ENCODE data around the gene DLG1.

The DLG1 gene

GRCh38 chr3:197008436-197009209 is 289.8 kb downstream of the DLG1 start:
- DNase-seq = no peak

GRCh38 chr3:197007953-197008352 is 290.5 kb downstream of the DLG1 start:
- no peak for DNase-seq

GRCh38 chr3:197007296-197007940 is 291.0 kb downstream of the DLG1 start:
- DNase-seq = no peak

GRCh38 chr3:197006860-197007259 is 291.6 kb downstream of the DLG1 start:
- no peak for DNase-seq

- DNase-seq = no peak
Measured at GRCh38 chr3:197006446-197006845, 292.0 kb downstream of the DLG1 start.

GRCh38 chr3:197003461-197004385 is 294.7 kb downstream of the DLG1 start:
- peak; percentile 40 for DNase-seq

- DNase-seq = peak; percentile 66
Measured at GRCh38 chr3:197002701-197003454, 295.5 kb downstream of the DLG1 start.

GRCh38 chr3:197001972-197002700 is 296.3 kb downstream of the DLG1 start:
- no peak for DNase-seq

- no peak for DNase-seq
Measured at GRCh38 chr3:197001106-197001971, 297.1 kb downstream of the DLG1 start.

- DNase-seq = no peak
Measured at GRCh38 chr3:197000211-197000610, 298.2 kb downstream of the DLG1 start.

GRCh38 chr3:196998966-196999760 is 299.2 kb downstream of the DLG1 start:
- no peak for DNase-seq

GRCh38 chr3:196997311-196997710 is 301.1 kb downstream of the DLG1 start:
- DNase-seq = no peak

GRCh38 chr3:196996454-196997265 is 301.8 kb downstream of the DLG1 start:
- DNase-seq = peak; percentile 67

- peak; percentile 44 for DNase-seq
Measured at GRCh38 chr3:196995646-196996355, 302.6 kb downstream of the DLG1 start.

GRCh38 chr3:196995027-196995426 is 303.4 kb downstream of the DLG1 start:
- no peak for DNase-seq

GRCh38 chr3:196994056-196994455 is 304.4 kb downstream of the DLG1 start:
- no peak for DNase-seq

Data from NCI-H526 treated with DMSO at 0.1 percent for 48 hours (cell line).